Measurements from ENCODE around the gene DTX1. TPM values are rescaled to one million over a fixed set of nuclear protein-coding genes. Genes with fewer than 3 reads are reported as not detected.

Gene DTX1
- total RNA-seq, 1 donor from 2014 or later: 4.6 TPM

DNA sequence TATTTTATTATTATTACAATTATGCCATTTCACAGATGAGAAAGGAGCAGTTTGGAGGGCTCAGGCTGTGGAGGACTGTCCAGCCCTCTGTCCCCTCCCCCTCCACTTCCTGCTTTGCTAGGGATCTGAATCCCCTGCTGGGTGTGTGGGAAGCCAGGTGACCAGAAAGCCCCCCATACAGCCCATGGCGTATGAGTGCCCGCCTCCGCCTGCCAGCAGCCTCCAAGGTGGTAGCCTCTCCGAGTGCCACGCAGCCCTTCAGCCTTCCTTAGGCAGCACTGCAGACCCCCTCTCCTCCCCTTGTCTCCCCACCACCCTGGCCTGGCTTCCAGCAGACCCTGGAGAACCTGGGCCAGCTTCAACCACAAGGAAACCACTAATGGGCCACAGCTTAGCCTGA lies 12.6 kb downstream of the DTX1 start:
- H3K9me3 ChIP-seq (ENCODE audit: insufficient read depth, low read depth, low read length): no peaks in the 10 kb centered on the region
- no peak overlapping the region for H3K4me3 Mint-ChIP-seq (ENCODE audit: unreplicated experiment)
- no peaks in the 10 kb centered on the region for H3K79me2 ChIP-seq (ENCODE audit: insufficient read depth, low read length)
- H3K27ac Mint-ChIP-seq (ENCODE audit: unreplicated experiment): no peak overlapping the region
- peaks cover 4% of the 10 kb centered on the region for H3K4me1 Mint-ChIP-seq (ENCODE audit: low read depth, unreplicated experiment)
- H3K27me3 ChIP-seq (ENCODE audit: insufficient read depth, low read length): peaks cover 2% of the 10 kb centered on the region
- no peak for TF ChIP-seq EZH2 (IDR thresholded peaks at IDR 0.05; ENCODE audit: insufficient read depth, low read length)
- TF ChIP-seq, protein P1, sequence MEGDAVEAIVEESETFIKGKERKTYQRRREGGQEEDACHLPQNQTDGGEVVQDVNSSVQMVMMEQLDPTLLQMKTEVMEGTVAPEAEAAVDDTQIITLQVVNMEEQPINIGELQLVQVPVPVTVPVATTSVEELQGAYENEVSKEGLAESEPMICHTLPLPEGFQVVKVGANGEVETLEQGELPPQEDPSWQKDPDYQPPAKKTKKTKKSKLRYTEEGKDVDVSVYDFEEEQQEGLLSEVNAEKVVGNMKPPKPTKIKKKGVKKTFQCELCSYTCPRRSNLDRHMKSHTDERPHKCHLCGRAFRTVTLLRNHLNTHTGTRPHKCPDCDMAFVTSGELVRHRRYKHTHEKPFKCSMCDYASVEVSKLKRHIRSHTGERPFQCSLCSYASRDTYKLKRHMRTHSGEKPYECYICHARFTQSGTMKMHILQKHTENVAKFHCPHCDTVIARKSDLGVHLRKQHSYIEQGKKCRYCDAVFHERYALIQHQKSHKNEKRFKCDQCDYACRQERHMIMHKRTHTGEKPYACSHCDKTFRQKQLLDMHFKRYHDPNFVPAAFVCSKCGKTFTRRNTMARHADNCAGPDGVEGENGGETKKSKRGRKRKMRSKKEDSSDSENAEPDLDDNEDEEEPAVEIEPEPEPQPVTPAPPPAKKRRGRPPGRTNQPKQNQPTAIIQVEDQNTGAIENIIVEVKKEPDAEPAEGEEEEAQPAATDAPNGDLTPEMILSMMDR (IDR thresholded peaks at IDR 0.05; ENCODE audit: insufficient read depth, low read depth, low read length): no peak
- no peaks in the 10 kb centered on the region for H3K9me3 Mint-ChIP-seq (ENCODE audit: unreplicated experiment)
- no peak overlapping the region for H2AFZ ChIP-seq (ENCODE audit: low read depth, low read length)
- no peak overlapping the region for H3K4me2 ChIP-seq (ENCODE audit: low read length)
- no peak overlapping the region for H3K4me3 ChIP-seq (ENCODE audit: insufficient read depth, low read depth, low read length)
- H3K4me1 ChIP-seq (ENCODE audit: insufficient read depth, low read length): no peaks in the 10 kb centered on the region
- DNase-seq (ENCODE audit: low read depth): no peak
- H4K20me1 ChIP-seq (ENCODE audit: insufficient read depth, low read length): peaks cover 5% of the 10 kb centered on the region
- FAIRE-seq: no peak
- H3K36me3 Mint-ChIP-seq (ENCODE audit: low read depth, unreplicated experiment): no peaks in the 10 kb centered on the region
- H3K27ac ChIP-seq (ENCODE audit: low read depth, low read length): no peak overlapping the region
- H3K9ac ChIP-seq (ENCODE audit: low read length): no peak overlapping the region
- H3K27me3 Mint-ChIP-seq (ENCODE audit: low read depth, unreplicated experiment): peaks cover 47% of the 10 kb centered on the region
- no peaks in the 10 kb centered on the region for H3K36me3 ChIP-seq (ENCODE audit: insufficient read depth, low read length)

DNA sequence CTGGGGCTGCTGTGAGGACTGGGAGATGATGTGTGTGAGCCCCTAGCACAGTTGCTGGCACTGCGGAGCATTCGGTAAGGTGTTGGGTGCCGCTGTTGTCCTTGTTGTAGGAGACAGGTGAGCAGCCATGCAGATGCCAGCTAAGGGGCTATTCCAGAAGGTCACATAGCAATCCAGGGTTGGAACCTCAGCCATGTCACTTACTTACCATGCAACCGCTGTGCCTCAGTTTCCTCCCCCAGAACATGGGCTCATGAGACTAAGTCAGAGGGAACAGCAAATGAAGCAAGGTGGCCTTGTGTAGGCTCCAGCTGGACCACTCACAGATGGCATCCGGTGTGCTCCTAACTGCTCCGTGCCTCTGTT lies 13.2 kb downstream of the DTX1 start:
- no peak for TF ChIP-seq EZH2 (IDR thresholded peaks at IDR 0.05; ENCODE audit: insufficient read depth, low read length)
- TF ChIP-seq, protein P1 (IDR thresholded peaks at IDR 0.05; ENCODE audit: insufficient read depth, low read depth, low read length): no peak
- Mint-ChIP-seq H3K27me3 (ENCODE audit: low read depth, unreplicated experiment) (peaks cover 47% of the 10 kb centered on the region), H3K27ac (ENCODE audit: unreplicated experiment) (no peak overlapping the region), H3K4me3 (ENCODE audit: unreplicated experiment) (no peak overlapping the region), H3K9me3 (ENCODE audit: unreplicated experiment) (no peaks in the 10 kb centered on the region), H3K36me3 (ENCODE audit: low read depth, unreplicated experiment) (no peaks in the 10 kb centered on the region), H3K4me1 (ENCODE audit: low read depth, unreplicated experiment) (peaks cover 4% of the 10 kb centered on the region)
- H3K4me1 ChIP-seq (ENCODE audit: insufficient read depth, low read length): no peaks in the 10 kb centered on the region
- H3K36me3 ChIP-seq (ENCODE audit: insufficient read depth, low read length): no peaks in the 10 kb centered on the region
- no peak overlapping the region for H2AFZ ChIP-seq (ENCODE audit: low read depth, low read length)
- no peak overlapping the region for H3K4me2 ChIP-seq (ENCODE audit: low read length)
- no peaks in the 10 kb centered on the region for H3K79me2 ChIP-seq (ENCODE audit: insufficient read depth, low read length)
- H3K4me3 ChIP-seq (ENCODE audit: insufficient read depth, low read depth, low read length): no peak overlapping the region
- H3K9me3 ChIP-seq (ENCODE audit: insufficient read depth, low read depth, low read length): no peaks in the 10 kb centered on the region
- H3K27ac ChIP-seq (ENCODE audit: low read depth, low read length): no peak overlapping the region
- DNase-seq (ENCODE audit: low read depth): no peak
- H3K9ac ChIP-seq (ENCODE audit: low read length): no peak overlapping the region
- H3K27me3 ChIP-seq (ENCODE audit: insufficient read depth, low read length): peaks cover 6% of the 10 kb centered on the region
- peaks cover 2% of the 10 kb centered on the region for H4K20me1 ChIP-seq (ENCODE audit: insufficient read depth, low read length)
- FAIRE-seq: no peak

DNA sequence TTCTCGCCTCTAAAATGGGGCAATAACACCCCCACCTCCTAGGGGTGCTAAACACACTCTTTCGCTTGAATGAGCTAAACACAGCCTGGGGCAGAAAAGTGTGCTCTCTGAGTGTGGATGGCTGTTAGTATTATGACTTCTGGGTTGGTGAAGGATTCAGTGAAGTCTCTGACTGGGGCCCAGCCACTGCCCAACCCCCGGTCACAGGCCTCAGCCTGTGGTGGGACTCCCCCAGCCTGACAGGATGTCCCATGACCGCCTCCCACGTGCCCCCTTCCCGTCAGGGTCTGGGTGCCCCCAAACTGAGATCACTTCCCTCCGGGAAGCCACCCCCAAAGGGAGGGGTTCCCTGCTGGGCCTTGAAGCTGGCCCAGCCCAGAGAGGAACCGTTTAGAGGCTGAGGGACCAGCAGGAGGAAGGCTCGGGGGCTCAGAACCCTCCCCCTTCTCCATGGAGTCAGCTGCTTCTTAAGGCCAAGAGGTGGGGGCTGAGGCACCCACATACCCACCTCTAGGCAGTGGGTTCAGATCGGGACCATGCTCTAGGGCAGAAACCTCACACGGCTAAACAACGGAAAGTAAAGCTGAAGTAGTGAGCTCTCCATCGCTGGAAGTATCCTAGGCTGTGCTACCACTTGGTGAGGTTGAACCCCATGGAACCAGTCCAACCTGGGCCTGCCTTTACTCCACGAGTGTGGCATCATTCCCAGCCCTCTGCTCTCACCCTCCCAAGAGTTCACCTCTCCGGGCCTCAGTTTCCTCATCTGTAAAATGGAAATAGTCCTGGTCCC lies 13.8 kb downstream of the DTX1 start:
- peaks cover 9% of the 10 kb centered on the region for H3K27me3 ChIP-seq (ENCODE audit: insufficient read depth, low read length)
- no peak overlapping the region for H3K4me3 ChIP-seq (ENCODE audit: insufficient read depth, low read depth, low read length)
- H4K20me1 ChIP-seq (ENCODE audit: insufficient read depth, low read length): no peaks in the 10 kb centered on the region
- no peak overlapping the region for H3K9ac ChIP-seq (ENCODE audit: low read length)
- H3K4me1 Mint-ChIP-seq (ENCODE audit: low read depth, unreplicated experiment): peaks cover 4% of the 10 kb centered on the region
- H2AFZ ChIP-seq (ENCODE audit: low read depth, low read length): no peak overlapping the region
- DNase-seq (ENCODE audit: low read depth) (no peak), FAIRE-seq (no peak)
- peaks cover 49% of the 10 kb centered on the region for H3K27me3 Mint-ChIP-seq (ENCODE audit: low read depth, unreplicated experiment)
- H3K9me3 Mint-ChIP-seq (ENCODE audit: unreplicated experiment): no peaks in the 10 kb centered on the region
- H3K9me3 ChIP-seq (ENCODE audit: insufficient read depth, low read depth, low read length): no peaks in the 10 kb centered on the region
- no peak overlapping the region for H3K4me2 ChIP-seq (ENCODE audit: low read length)
- H3K27ac Mint-ChIP-seq (ENCODE audit: unreplicated experiment): peak overlapping the region; percentile 42
- no peaks in the 10 kb centered on the region for H3K36me3 Mint-ChIP-seq (ENCODE audit: low read depth, unreplicated experiment)
- no peak overlapping the region for H3K4me3 Mint-ChIP-seq (ENCODE audit: unreplicated experiment)
- no peaks in the 10 kb centered on the region for H3K4me1 ChIP-seq (ENCODE audit: insufficient read depth, low read length)
- H3K79me2 ChIP-seq (ENCODE audit: insufficient read depth, low read length): no peaks in the 10 kb centered on the region
- no peak overlapping the region for H3K27ac ChIP-seq (ENCODE audit: low read depth, low read length)
- no peak for TF ChIP-seq EZH2 (IDR thresholded peaks at IDR 0.05; ENCODE audit: insufficient read depth, low read length)
- H3K36me3 ChIP-seq (ENCODE audit: insufficient read depth, low read length): no peaks in the 10 kb centered on the region
